GM23338 (cell line): ENCODE results near the gene ATF7IP2. TPM values are rescaled to one million over a fixed set of nuclear protein-coding genes. Genes with fewer than 3 reads are reported as not detected.

Experiments
- ATAC-seq: fragments of 200-7000 bp; cut with Tn5 transposase; 3 replicates; pipeline ENCODE4 v1.9.1; 2020
- DNase-seq: peaks from one replicate; pipeline ENCODE4 v3.0.0-alpha.2; 2015; ENCODE audit warnings: low spot score
- H2AFZ ChIP-seq: fragments of 200-600 bp; sonication (generic); 2 replicates; pipeline ENCODE4 v1.8.0; 2016; ENCODE audit warnings: antibody characterized with exemption, mild to moderate bottlenecking, moderate library complexity
- H3F3A ChIP-seq: fragments of 200-600 bp; sonication (generic); replicated peaks from 2 replicates; pipeline ENCODE4 v1.8.0; 2017; ENCODE audit warnings: antibody characterized with exemption, mixed run types, low read depth
- H3K27ac ChIP-seq: fragments of 200-600 bp; sonication (generic); 2 replicates; pipeline ENCODE4 v1.6.1; 2016; ENCODE audit warnings: low read depth
- H3K27me3 ChIP-seq: fragments of 200-600 bp; sonication (generic); 2 replicates; pipeline ENCODE4 v1.8.0; 2016; ENCODE audit warnings: mild to moderate bottlenecking, mixed run types, moderate library complexity; ENCODE audit not compliant: insufficient read depth
- H3K36me3 ChIP-seq: fragments of 200-600 bp; sonication (generic); 2 replicates; pipeline ENCODE4 v1.8.0; 2016; ENCODE audit warnings: mild to moderate bottlenecking; ENCODE audit not compliant: insufficient read depth
- H3K4me1 ChIP-seq: fragments of 200-600 bp; sonication (generic); 2 replicates; pipeline ENCODE4 v1.8.0; 2016; ENCODE audit warnings: mild to moderate bottlenecking, moderate library complexity; ENCODE audit not compliant: insufficient read depth
- H3K4me2 ChIP-seq: fragments of 200-600 bp; sonication (generic); 2 replicates; pipeline ENCODE4 v1.7.1; 2017; ENCODE audit warnings: mixed run types
- H3K4me3 ChIP-seq: fragments of 200-600 bp; sonication (generic); 2 replicates; pipeline ENCODE4 v1.6.1; 2016; ENCODE audit warnings: mixed run types
- H3K79me2 ChIP-seq: fragments of 200-600 bp; sonication (generic); replicated peaks from 2 replicates; pipeline ENCODE4 v1.8.0; 2017; ENCODE audit warnings: mild to moderate bottlenecking; ENCODE audit not compliant: insufficient read depth
- H3K9me2 ChIP-seq: fragments of 200-600 bp; sonication (generic); 2 replicates; pipeline ENCODE4 v1.8.0; 2017; ENCODE audit not compliant: insufficient read depth
- H4K20me1 ChIP-seq: fragments of 200-600 bp; sonication (generic); replicated peaks from 2 replicates; pipeline ENCODE4 v1.8.0; 2017; ENCODE audit warnings: mild to moderate bottlenecking; ENCODE audit not compliant: insufficient read depth
- H3K27ac Mint-ChIP-seq: 2 replicates; pipeline ENCODE4 v1.8.0; 2020; ENCODE audit warnings: inconsistent platforms, mild to moderate bottlenecking, moderate library complexity, mixed read lengths
- H3K27me3 Mint-ChIP-seq: 3 replicates; pipeline ENCODE4 v1.8.0; 2022; ENCODE audit warnings: low read depth, mild to moderate bottlenecking, moderate library complexity, mixed read lengths, inconsistent platforms; ENCODE audit not compliant: insufficient read depth, poor library complexity
- H3K36me3 Mint-ChIP-seq: 3 replicates; pipeline ENCODE4 v1.8.0; 2021; ENCODE audit warnings: low read depth, mild to moderate bottlenecking, inconsistent platforms, moderate library complexity, mixed read lengths
- H3K4me1 Mint-ChIP-seq: 3 replicates; pipeline ENCODE4 v1.8.0; 2020; ENCODE audit warnings: mild to moderate bottlenecking, inconsistent platforms, mixed read lengths
- H3K4me3 Mint-ChIP-seq: 3 replicates; pipeline ENCODE4 v1.8.0; 2021; ENCODE audit warnings: moderate library complexity, mild to moderate bottlenecking, inconsistent platforms, mixed read lengths
- H3K9me3 Mint-ChIP-seq: 3 replicates; pipeline ENCODE4 v1.8.0; 2020; ENCODE audit warnings: moderate library complexity, mild to moderate bottlenecking, inconsistent platforms, mixed read lengths
- CTCF ChIP-seq, 2 experiments: fragments of 200-600 bp in 1 of 2; sonication (generic) in 1 of 2; conservative IDR thresholded peaks; 2 replicates each; pipeline versions ENCODE4 v1.5.1 to v1.6.1; 2016 to 2017; ENCODE audit warnings: antibody characterized with exemption in 2 of 2, low read depth in 2 of 2, mild to moderate bottlenecking in 2 of 2, moderate library complexity in 1 of 2
- ETS1 ChIP-seq: IDR thresholded peaks from 2 replicates; pipeline ENCODE4 v1.6.1; 2016; ENCODE audit warnings: antibody characterized with exemption
- EZH2phosphoT487 ChIP-seq: fragments of 200-600 bp; sonication (generic); IDR thresholded peaks from one replicate; pipeline ENCODE4 v1.8.1; 2018; ENCODE audit warnings: antibody characterized with exemption; ENCODE audit not compliant: unreplicated experiment
- JUNB ChIP-seq: IDR thresholded peaks from one replicate; pipeline ENCODE4 v1.6.1; 2016; ENCODE audit warnings: antibody characterized with exemption; ENCODE audit not compliant: unreplicated experiment
- NANOG ChIP-seq: IDR thresholded peaks from 2 replicates; pipeline ENCODE4 v1.6.1; 2016; ENCODE audit warnings: antibody characterized with exemption, borderline replicate concordance
- POLR2AphosphoS5 ChIP-seq: IDR thresholded peaks from 2 replicates; pipeline ENCODE4 v1.6.1; 2016; ENCODE audit warnings: antibody characterized with exemption, low read depth
- REST ChIP-seq: IDR thresholded peaks from one replicate; pipeline ENCODE4 v1.6.1; 2018; ENCODE audit warnings: antibody characterized with exemption; ENCODE audit not compliant: unreplicated experiment
- STAT1 ChIP-seq: IDR thresholded peaks from one replicate; pipeline ENCODE4 v1.6.1; 2016; ENCODE audit warnings: antibody characterized with exemption; ENCODE audit not compliant: unreplicated experiment
- ZNF114 ChIP-seq: fragments of 250-450 bp; sonication (Bioruptor Pico); IDR thresholded peaks from 2 replicates; pipeline ENCODE4 v1.5.0; 2020; ENCODE audit warnings: mild to moderate bottlenecking, moderate library complexity
- ZNF331 ChIP-seq: fragments of 250-450 bp; sonication (Bioruptor Pico); IDR thresholded peaks from 2 replicates; pipeline ENCODE4 v1.5.0; 2020; ENCODE audit warnings: low read depth, mild to moderate bottlenecking, moderate library complexity
- polyA plus RNA-seq: library from polyadenylated mRNA; unstranded; fragments of >200 nt; fragmentation: Nextera tagmentation; extraction: Ambion mirVana; gene quantifications from 2 replicates; pipeline ENCODE4 v1.2.1, GENCODE V29; 2016
- total RNA-seq: library from RNA; depleted of rRNA; stranded (reverse); fragments of >200 nt; shearing (Covaris generic); gene quantifications from 2 replicates; pipeline ENCODE4 v1.2.3, GENCODE V29; 2014

Gene ATF7IP2
- total and polyA plus RNA-seq, 2 experiments from 2014 or later = 27.9 to 55.7 TPM

- TF ChIP-seq REST = no peak
- no peak for TF ChIP-seq ZNF331 (CRISPR knock-in tag)
- TF ChIP-seq NANOG = no peak
- TF ChIP-seq EZH2phosphoT487 = no peak
Measured at GRCh38 chr16:10526962-10527361, 141.1 kb downstream of the ATF7IP2 start (continued).

- Histone ChIP-seq H3K27me3 (no peaks in the 10 kb centered on the region), H3F3A (no peaks in the 10 kb centered on the region), H3K4me1 (no peaks in the 10 kb centered on the region), H3K27ac (no peak overlapping the region), H4K20me1 (no peaks in the 10 kb centered on the region), H2AFZ (no peak overlapping the region), H3K79me2 (no peaks in the 10 kb centered on the region), H3K4me3 (no peak overlapping the region), H3K36me3 (no peaks in the 10 kb centered on the region), H3K4me2 (no peak overlapping the region), H3K9me2 (no peaks in the 10 kb centered on the region)
- no peak for DNase-seq
- Mint-ChIP-seq H3K9me3 (no peaks in the 10 kb centered on the region; the same call in 2 of the 3 replicates), H3K27me3 (peaks cover 1% of the 10 kb centered on the region), H3K36me3 (no peaks in the 10 kb centered on the region), H3K27ac (no peak overlapping the region), H3K4me1 (no peaks in the 10 kb centered on the region), H3K4me3 (no peak overlapping the region)
- ATAC-seq = no peak
- TF ChIP-seq STAT1 (no peak), JUNB (no peak), EZH2phosphoT487 (no peak), POLR2AphosphoS5 (no peak), ZNF114 (CRISPR knock-in tag) (no peak)
Measured at GRCh38 chr16:10528635-10529034, 142.8 kb downstream of the ATF7IP2 start.

- DNase-seq (no peak), ATAC-seq (no peak)
- no peaks in the 10 kb centered on the region for H3K36me3 Mint-ChIP-seq
- no peak overlapping the region for H2AFZ ChIP-seq
- H3K4me3 ChIP-seq = no peak overlapping the region
- H3K4me3 Mint-ChIP-seq = no peak overlapping the region
- H3K79me2 ChIP-seq = no peaks in the 10 kb centered on the region
- no peaks in the 10 kb centered on the region for H3K36me3 ChIP-seq
- no peaks in the 10 kb centered on the region for H3K27me3 ChIP-seq
- H3K4me1 Mint-ChIP-seq = no peaks in the 10 kb centered on the region
- no peak overlapping the region for H3K27ac ChIP-seq
- no peaks in the 10 kb centered on the region for H4K20me1 ChIP-seq
- H3F3A ChIP-seq = no peaks in the 10 kb centered on the region
- H3K9me3 Mint-ChIP-seq = no peaks in the 10 kb centered on the region; the same call in 2 of the 3 replicates
- TF ChIP-seq JUNB (no peak), ETS1 (no peak), CTCF (conservative IDR thresholded peaks at IDR 0.05; ENCODE audit: low read depth in 2 of 2) (no peak)
- peaks cover 1% of the 10 kb centered on the region for H3K27me3 Mint-ChIP-seq
- no peak overlapping the region for H3K4me2 ChIP-seq
- no peak overlapping the region for H3K27ac Mint-ChIP-seq
- H3K9me2 ChIP-seq = no peaks in the 10 kb centered on the region
- H3K4me1 ChIP-seq = no peaks in the 10 kb centered on the region
Measured at GRCh38 chr16:10529895-10530669, 144.2 kb downstream of the ATF7IP2 start.
